ENCODE measurements around the gene ENTREP3.
"Not testable (repeated sequence)": the region's sequence is repeated elsewhere in the genome, so short reads cannot be mapped to it uniquely, and the experiment has no call there.

ENTREP3 gene

GRCh38 chr1:155246796-155247195, 8.5 kb downstream of the ENTREP3 start:
- Histone ChIP-seq H3K4me1 (ENCODE audit: control insufficient read depth, insufficient read depth, low read length) (peaks cover 22% of the 10 kb centered on the region), H3K36me3 (ENCODE audit: control insufficient read depth, insufficient read depth, low read length, severe bottlenecking) (peaks cover 27% of the 10 kb centered on the region)
- not testable (repeated sequence) for DNase-seq (ENCODE audit: low read depth); H3K9ac ChIP-seq (ENCODE audit: low read length); H3K9me3 ChIP-seq (ENCODE audit: control insufficient read depth, low read length); H3K4me3 ChIP-seq (ENCODE audit: low read length); H3K27me3 ChIP-seq (replicated peaks; ENCODE audit: control insufficient read depth, insufficient read depth, low read length)

DNA sequence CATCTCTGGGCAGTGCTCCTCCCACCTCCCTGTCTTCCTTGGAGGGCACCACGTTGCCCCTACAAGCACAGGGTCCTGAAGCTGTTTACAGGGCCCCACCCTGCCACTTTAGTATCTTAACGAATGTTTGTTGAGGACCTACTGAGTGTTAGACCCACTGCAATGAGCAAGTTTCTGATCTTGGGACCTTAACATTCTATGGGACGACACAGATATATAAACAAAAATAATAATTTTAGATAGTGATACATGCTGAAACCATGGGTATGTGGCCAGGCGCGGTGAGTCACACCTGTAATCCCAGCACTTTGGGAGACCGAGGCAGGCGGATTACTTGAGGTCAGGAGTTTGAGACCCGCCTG, 10.1 kb downstream of the ENTREP3 start:
- Histone ChIP-seq H3K4me1 (ENCODE audit: control insufficient read depth, insufficient read depth, low read length) (peaks cover 20% of the 10 kb centered on the region), H3K36me3 (ENCODE audit: control insufficient read depth, insufficient read depth, low read length, severe bottlenecking) (peaks cover 27% of the 10 kb centered on the region), H3K27me3 (replicated peaks; ENCODE audit: control insufficient read depth, insufficient read depth, low read length) (no peaks in the 10 kb centered on the region), H3K4me3 (ENCODE audit: low read length) (peak overlapping the region; percentile 81), H3K9ac (ENCODE audit: low read length) (peak overlapping the region; percentile 70), H3K9me3 (ENCODE audit: control insufficient read depth, low read length) (no peaks in the 10 kb centered on the region)
- DNase-seq (ENCODE audit: low read depth), result no peak

- no peaks in the 10 kb centered on the region for H3K27me3 ChIP-seq (replicated peaks; ENCODE audit: control insufficient read depth, insufficient read depth, low read length)
- peak overlapping the region; percentile 80 for H3K9ac ChIP-seq (ENCODE audit: low read length)
- peak; percentile 99 for DNase-seq (ENCODE audit: low read depth)
- no peaks in the 10 kb centered on the region for H3K9me3 ChIP-seq (ENCODE audit: control insufficient read depth, low read length)
- H3K36me3 ChIP-seq (ENCODE audit: control insufficient read depth, insufficient read depth, low read length, severe bottlenecking), result peaks cover 27% of the 10 kb centered on the region
- H3K4me1 ChIP-seq (ENCODE audit: control insufficient read depth, insufficient read depth, low read length), result peaks cover 20% of the 10 kb centered on the region
- H3K4me3 ChIP-seq (ENCODE audit: low read length), result peak overlapping the region; percentile 81
Observed at GRCh38 chr1:155244368-155245162, 10.7 kb downstream of the ENTREP3 start.

DNA sequence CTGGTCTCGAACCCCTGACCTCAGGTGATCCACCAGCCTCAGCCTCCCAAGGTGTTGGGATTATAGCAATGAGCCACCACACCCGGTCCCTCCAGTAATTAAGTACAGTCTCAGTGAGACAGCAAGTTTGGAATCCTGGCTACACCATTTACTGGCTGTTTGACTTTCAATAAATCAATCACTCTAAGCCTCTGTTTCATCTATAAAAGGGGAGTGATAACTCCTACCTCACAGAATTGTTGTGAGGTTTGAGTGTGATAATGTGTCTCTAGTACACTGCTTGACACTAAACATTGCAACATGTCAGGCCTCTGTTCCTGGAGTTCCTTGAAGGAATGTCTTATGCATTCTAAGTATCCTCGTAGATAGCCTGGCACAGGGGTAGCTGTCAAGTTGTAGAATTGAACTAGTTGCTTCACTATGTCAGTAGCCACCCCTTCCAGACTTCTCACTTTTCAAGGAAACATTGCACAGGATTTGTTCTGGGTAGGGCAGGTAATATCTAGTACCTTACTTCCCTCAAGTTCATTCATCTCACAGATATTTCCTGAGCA, 12.4 kb downstream of the ENTREP3 start:
- H3K36me3 ChIP-seq (ENCODE audit: control insufficient read depth, insufficient read depth, low read length, severe bottlenecking), result peaks cover 24% of the 10 kb centered on the region
- peaks cover 20% of the 10 kb centered on the region for H3K4me1 ChIP-seq (ENCODE audit: control insufficient read depth, insufficient read depth, low read length)
- H3K9ac ChIP-seq (ENCODE audit: low read length), result peak overlapping the region; percentile 80
- no peaks in the 10 kb centered on the region for H3K27me3 ChIP-seq (replicated peaks; ENCODE audit: control insufficient read depth, insufficient read depth, low read length)
- H3K9me3 ChIP-seq (ENCODE audit: control insufficient read depth, low read length), result no peaks in the 10 kb centered on the region
- no peak for DNase-seq (ENCODE audit: low read depth)
- H3K4me3 ChIP-seq (ENCODE audit: low read length), result peak overlapping the region; percentile 81

DNA sequence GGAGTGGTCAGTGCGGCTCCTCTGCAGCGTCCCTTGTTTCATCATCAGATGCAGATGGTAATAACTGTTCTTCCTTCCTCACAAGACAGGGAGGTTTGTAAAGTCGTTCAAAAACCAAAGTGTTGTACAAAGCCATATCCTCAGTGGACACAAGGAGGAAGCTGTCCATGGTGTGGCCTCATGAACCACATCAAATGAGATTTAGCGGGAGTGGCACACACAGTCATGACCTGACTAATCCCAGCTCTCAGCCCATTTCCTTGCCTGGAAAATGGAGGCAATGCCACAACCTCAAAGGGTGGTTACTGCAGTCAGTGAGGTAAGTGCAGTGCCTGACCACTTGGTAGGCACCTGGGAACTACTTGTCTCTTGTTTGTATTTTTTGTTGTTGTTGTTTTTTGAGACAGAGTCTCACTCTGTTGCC, 13.4 kb downstream of the ENTREP3 start:
- DNase-seq (ENCODE audit: low read depth), result no peak
- Histone ChIP-seq H3K4me3 (ENCODE audit: low read length) (no peak overlapping the region), H3K4me1 (ENCODE audit: control insufficient read depth, insufficient read depth, low read length) (peaks cover 20% of the 10 kb centered on the region), H3K27me3 (replicated peaks; ENCODE audit: control insufficient read depth, insufficient read depth, low read length) (no peaks in the 10 kb centered on the region), H3K9me3 (ENCODE audit: control insufficient read depth, low read length) (no peaks in the 10 kb centered on the region), H3K36me3 (ENCODE audit: control insufficient read depth, insufficient read depth, low read length, severe bottlenecking) (peaks cover 23% of the 10 kb centered on the region), H3K9ac (ENCODE audit: low read length) (no peak overlapping the region)

GRCh38 chr1:155241069-155241679, 14.1 kb downstream of the ENTREP3 start:
- H3K4me3 ChIP-seq (ENCODE audit: low read length), result peak overlapping the region; percentile 83
- no peaks in the 10 kb centered on the region for H3K9me3 ChIP-seq (ENCODE audit: control insufficient read depth, low read length)
- H3K9ac ChIP-seq (ENCODE audit: low read length), result peak overlapping the region; percentile 81
- peak; percentile 93 for DNase-seq (ENCODE audit: low read depth)
- peaks cover 20% of the 10 kb centered on the region for H3K4me1 ChIP-seq (ENCODE audit: control insufficient read depth, insufficient read depth, low read length)
- H3K36me3 ChIP-seq (ENCODE audit: control insufficient read depth, insufficient read depth, low read length, severe bottlenecking), result peaks cover 20% of the 10 kb centered on the region
- H3K27me3 ChIP-seq (replicated peaks; ENCODE audit: control insufficient read depth, insufficient read depth, low read length), result no peaks in the 10 kb centered on the region

DNA sequence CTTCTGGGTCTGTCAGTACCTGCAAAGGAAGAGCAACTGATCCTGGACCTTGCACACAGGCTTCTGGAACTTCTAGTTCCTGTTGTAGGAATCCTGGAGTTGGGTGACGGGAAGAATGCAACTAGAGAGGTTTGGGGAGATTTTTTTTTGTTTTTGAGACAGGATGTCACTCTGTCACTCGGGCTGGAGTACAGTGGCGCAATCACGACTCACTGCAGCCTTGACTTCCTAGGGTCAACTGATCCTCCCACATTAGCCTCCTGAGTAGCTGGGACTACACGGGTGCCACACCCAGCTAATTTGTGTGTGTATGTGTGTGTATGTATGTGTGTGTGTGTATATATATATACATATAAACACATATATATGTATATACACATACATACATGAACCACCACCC, 18.8 kb downstream of the ENTREP3 start:
- Histone ChIP-seq H3K9ac (ENCODE audit: low read length) (no peak overlapping the region), H3K9me3 (ENCODE audit: control insufficient read depth, low read length) (no peaks in the 10 kb centered on the region), H3K4me1 (ENCODE audit: control insufficient read depth, insufficient read depth, low read length) (peaks cover 14% of the 10 kb centered on the region)

DNA sequence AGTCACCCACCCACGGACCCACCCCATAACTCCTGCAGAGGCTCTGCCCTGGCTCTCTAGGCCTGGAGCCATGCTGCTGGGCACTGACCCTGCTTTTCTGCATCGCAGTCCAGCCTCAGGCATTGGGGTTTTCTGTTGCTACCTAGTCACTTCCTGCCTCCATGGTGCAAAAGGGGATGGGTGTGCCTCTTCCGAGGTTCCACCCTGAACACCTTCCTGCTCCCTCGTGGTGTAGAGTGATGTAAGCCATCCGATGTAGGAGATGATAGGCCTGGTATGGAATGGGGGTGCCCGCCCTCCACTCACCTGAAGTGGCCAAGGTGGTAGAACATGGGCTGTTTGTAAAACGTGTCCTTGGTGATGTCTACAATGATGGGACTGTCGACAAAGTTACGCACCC, 19.9 kb downstream of the ENTREP3 start:
- not testable (repeated sequence) for H3K27me3 ChIP-seq (replicated peaks; ENCODE audit: control insufficient read depth, insufficient read depth, low read length); DNase-seq (ENCODE audit: low read depth); H3K9me3 ChIP-seq (ENCODE audit: control insufficient read depth, low read length); H3K9ac ChIP-seq (ENCODE audit: low read length); H3K4me3 ChIP-seq (ENCODE audit: low read length)
- peaks cover 27% of the 10 kb centered on the region for H3K36me3 ChIP-seq (ENCODE audit: control insufficient read depth, insufficient read depth, low read length, severe bottlenecking)
- H3K4me1 ChIP-seq (ENCODE audit: control insufficient read depth, insufficient read depth, low read length), result peaks cover 10% of the 10 kb centered on the region

More for the DNA sequence above, 18.8 kb downstream of the ENTREP3 start:
- no peak for DNase-seq (ENCODE audit: low read depth)
- Histone ChIP-seq H3K27me3 (replicated peaks; ENCODE audit: control insufficient read depth, insufficient read depth, low read length) (no peaks in the 10 kb centered on the region), H3K36me3 (ENCODE audit: control insufficient read depth, insufficient read depth, low read length, severe bottlenecking) (peaks cover 27% of the 10 kb centered on the region), H3K4me3 (ENCODE audit: low read length) (no peak overlapping the region)

DNA sequence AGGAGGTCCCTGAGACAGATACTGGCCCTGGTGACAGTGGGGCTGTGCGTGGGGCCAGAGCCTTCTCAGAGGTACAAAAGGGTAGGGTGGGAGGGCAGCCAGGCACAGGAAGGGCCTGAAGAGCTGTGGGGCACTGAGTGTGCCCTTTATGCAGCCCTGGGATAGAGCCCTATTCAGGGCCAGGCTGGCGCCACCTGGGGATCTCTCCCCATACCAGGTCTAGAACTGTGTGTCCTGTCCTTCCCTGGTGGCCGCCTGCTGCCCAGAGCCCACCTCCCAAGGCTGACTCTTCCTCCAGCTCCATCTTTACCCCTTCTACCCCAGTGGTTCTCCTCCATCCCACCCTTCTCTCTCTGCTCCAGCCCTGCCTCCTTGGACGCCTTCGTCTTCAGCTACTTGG, 21.8 kb downstream of the ENTREP3 start:
- H3K9me3 ChIP-seq (ENCODE audit: control insufficient read depth, low read length); H3K4me3 ChIP-seq (ENCODE audit: low read length); DNase-seq (ENCODE audit: low read depth); H3K4me1 ChIP-seq (ENCODE audit: control insufficient read depth, insufficient read depth, low read length); H3K9ac ChIP-seq (ENCODE audit: low read length); H3K27me3 ChIP-seq (replicated peaks; ENCODE audit: control insufficient read depth, insufficient read depth, low read length): not testable (repeated sequence)
- peaks cover 22% of the 10 kb centered on the region for H3K36me3 ChIP-seq (ENCODE audit: control insufficient read depth, insufficient read depth, low read length, severe bottlenecking)

DNA sequence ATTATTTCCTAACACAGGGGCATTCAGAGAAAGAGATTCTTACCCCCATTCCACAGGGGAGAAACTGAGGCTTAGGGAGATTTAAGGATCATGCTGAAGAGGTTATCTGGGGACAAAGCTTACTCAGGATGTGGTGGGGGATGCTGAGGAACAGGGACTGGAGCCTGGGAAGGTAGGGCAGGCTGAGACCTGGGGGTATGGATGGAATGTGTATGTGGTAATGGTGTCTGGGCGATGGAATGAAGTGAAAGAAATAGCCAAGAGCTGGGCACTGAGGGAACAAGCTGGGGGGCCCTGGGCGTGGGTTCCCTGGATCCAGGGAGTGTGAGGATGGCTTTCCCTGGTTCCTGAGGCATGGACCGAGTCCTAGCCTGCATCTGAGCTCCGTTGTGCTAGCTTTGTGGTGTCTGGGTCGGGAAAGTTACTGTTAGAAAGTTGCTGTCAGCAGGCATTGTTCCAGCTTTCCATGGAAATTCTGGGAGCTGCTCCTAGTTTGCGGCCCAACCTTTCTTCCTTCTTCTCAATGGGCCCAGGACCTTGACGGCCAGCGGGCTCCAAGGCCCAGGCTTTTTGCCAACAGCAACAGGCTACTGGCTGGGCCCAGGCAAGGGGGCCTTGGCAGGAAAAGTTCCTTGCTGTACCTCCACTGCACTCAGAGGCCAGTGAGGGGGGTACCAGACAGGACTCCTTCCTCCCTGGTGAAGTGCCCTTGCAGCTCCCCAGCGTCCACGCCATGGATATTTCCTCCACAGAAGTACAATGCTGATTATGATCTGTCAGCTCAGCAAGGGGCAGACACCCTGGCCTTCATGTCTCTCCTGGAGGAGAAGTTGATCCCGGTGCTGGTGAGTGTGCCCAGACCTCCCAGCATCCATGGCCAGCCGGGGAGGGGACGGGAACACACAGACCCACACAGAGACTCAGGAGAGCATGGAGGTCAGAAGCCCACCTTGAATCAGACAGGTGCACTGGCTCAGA, 23.0 kb downstream of the ENTREP3 start:
- H3K4me3 ChIP-seq (ENCODE audit: low read length), result not testable (repeated sequence)
- H3K9ac ChIP-seq (ENCODE audit: low read length), result peak overlapping the region; percentile 42

DNA sequence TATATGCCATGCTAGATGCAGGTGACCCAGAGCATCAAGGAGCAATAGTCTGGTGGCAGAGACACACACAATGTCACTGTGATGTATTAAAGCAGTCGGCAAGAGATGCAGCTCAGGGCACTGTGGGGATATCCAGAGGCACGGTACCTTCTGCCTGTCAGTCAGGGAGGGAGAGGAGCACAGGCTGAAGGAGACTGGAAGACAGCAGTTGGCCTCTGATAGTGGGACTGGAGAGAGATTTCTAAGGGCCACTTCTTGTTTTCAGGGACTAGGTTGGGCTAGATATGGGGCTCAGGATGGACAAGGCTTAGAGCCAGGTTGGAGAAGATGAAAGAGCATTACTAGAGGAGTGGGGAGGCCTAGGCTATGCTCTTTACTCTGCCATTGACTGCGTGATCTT, 24.0 kb downstream of the ENTREP3 start:
- H3K36me3 ChIP-seq (ENCODE audit: control insufficient read depth, insufficient read depth, low read length, severe bottlenecking); H3K4me3 ChIP-seq (ENCODE audit: low read length); DNase-seq (ENCODE audit: low read depth); H3K9me3 ChIP-seq (ENCODE audit: control insufficient read depth, low read length); H3K27me3 ChIP-seq (replicated peaks; ENCODE audit: control insufficient read depth, insufficient read depth, low read length): not testable (repeated sequence)
- peaks cover 22% of the 10 kb centered on the region for H3K4me1 ChIP-seq (ENCODE audit: control insufficient read depth, insufficient read depth, low read length)
- peak overlapping the region; percentile 25 for H3K9ac ChIP-seq (ENCODE audit: low read length)

More for the DNA sequence above, 23.0 kb downstream of the ENTREP3 start:
- H3K27me3 ChIP-seq (replicated peaks; ENCODE audit: control insufficient read depth, insufficient read depth, low read length); H3K9me3 ChIP-seq (ENCODE audit: control insufficient read depth, low read length): not testable (repeated sequence)
- H3K4me1 ChIP-seq (ENCODE audit: control insufficient read depth, insufficient read depth, low read length), result peaks cover 15% of the 10 kb centered on the region
- peaks cover 14% of the 10 kb centered on the region for H3K36me3 ChIP-seq (ENCODE audit: control insufficient read depth, insufficient read depth, low read length, severe bottlenecking)
- DNase-seq (ENCODE audit: low read depth), result peak; percentile 48

Measured in adipocyte (in vitro differentiated cells).